Measurements from ENCODE around the gene C1orf115.

C1orf115 gene

GRCh38 chr1:220705782-220706181, 15.6 kb downstream of the C1orf115 start:
- TF ChIP-seq CTCF (IDR thresholded peaks at IDR 0.05; ENCODE audit: control insufficient read depth, insufficient read depth, low read depth, low read length, missing control alignments): no peak
- no peak overlapping the region for H3K4me3 ChIP-seq (ENCODE audit: control insufficient read depth, low read depth, low read length)
- no peak for DNase-seq (ENCODE audit: low read depth)

- no peak for DNase-seq (ENCODE audit: low read depth)
- no peak overlapping the region for H3K4me3 ChIP-seq (ENCODE audit: control insufficient read depth, low read depth, low read length)
- TF ChIP-seq CTCF (IDR thresholded peaks at IDR 0.05; ENCODE audit: control insufficient read depth, insufficient read depth, low read depth, low read length, missing control alignments): no peak
These were observed 16.3 kb downstream of the C1orf115 start for GRCh38 chr1:220706480-220706879.

- DNase-seq (ENCODE audit: low read depth): no peak
- TF ChIP-seq CTCF (IDR thresholded peaks at IDR 0.05; ENCODE audit: control insufficient read depth, insufficient read depth, low read depth, low read length, missing control alignments): no peak
- no peak overlapping the region for H3K4me3 ChIP-seq (ENCODE audit: control insufficient read depth, low read depth, low read length)
These were observed 17.0 kb downstream of the C1orf115 start for GRCh38 chr1:220707160-220707559.

- TF ChIP-seq CTCF (IDR thresholded peaks at IDR 0.05; ENCODE audit: control insufficient read depth, insufficient read depth, low read depth, low read length, missing control alignments): no peak
These were observed 18.1 kb downstream of the C1orf115 start for GRCh38 chr1:220708244-220708643.

GRCh38 chr1:220708936-220709801, 19.0 kb downstream of the C1orf115 start:
- no peak overlapping the region for H3K4me3 ChIP-seq (ENCODE audit: control insufficient read depth, low read depth, low read length)
- DNase-seq (ENCODE audit: low read depth): no peak
- no peak for TF ChIP-seq CTCF (IDR thresholded peaks at IDR 0.05; ENCODE audit: control insufficient read depth, insufficient read depth, low read depth, low read length, missing control alignments)

More at GRCh38 chr1:220708244-220708643, 18.1 kb downstream of the C1orf115 start:
- DNase-seq (ENCODE audit: low read depth): no peak
- no peak overlapping the region for H3K4me3 ChIP-seq (ENCODE audit: control insufficient read depth, low read depth, low read length)

GRCh38 chr1:220710333-220710732, 20.2 kb downstream of the C1orf115 start:
- DNase-seq (ENCODE audit: low read depth): no peak
- TF ChIP-seq CTCF (IDR thresholded peaks at IDR 0.05; ENCODE audit: control insufficient read depth, insufficient read depth, low read depth, low read length, missing control alignments): no peak
- no peak overlapping the region for H3K4me3 ChIP-seq (ENCODE audit: control insufficient read depth, low read depth, low read length)

Measured in AG09309 (cell line).